GM12878 (cell line): ENCODE results near the gene CDK7. TPM values are rescaled to one million over a fixed set of nuclear protein-coding genes. Genes with fewer than 3 reads are reported as not detected.

ENCODE experiments used
- ATAC-seq: fragments of 200-7000 bp; cut with Tn5 transposase; 3 replicates; pipeline ENCODE4 v1.9.1; 2020; ENCODE audit warnings: mild to moderate bottlenecking, moderate library complexity
- BruUV-seq: library from RNA; stranded (reverse); fragments of 400-500 nt; replicated peaks from 2 replicates; lab custom pipeline; 2021; lab: Mats Ljungman, UMichigan
- CTCF ChIA-PET: fragments of 300-600 bp; sonication (Branson Sonifier 250); formaldehyde crosslinking; extraction: SDS; loops from one replicate; lab custom pipeline; 2021; ENCODE audit warnings: inconsistent platforms; lab: Yijun Ruan, JAX
- POLR2A ChIA-PET: fragments of 350-600 bp; formaldehyde crosslinking; extraction: SDS; loops from one replicate; lab custom pipeline; 2021; ENCODE audit warnings: inconsistent platforms; lab: Charles Lee
- RAD21 ChIA-PET: fragments of 300-600 bp; sonication (Branson Sonifier 250); formaldehyde crosslinking; loops from one replicate; lab custom pipeline; 2023; ENCODE audit warnings: antibody characterized with exemption; ENCODE audit not compliant: unreplicated experiment; lab: Charles Lee
- SMC1A ChIA-PET: fragments of 300-600 bp; sonication (Branson Sonifier 250); formaldehyde crosslinking; loops from one replicate; lab custom pipeline; 2023; ENCODE audit not compliant: unreplicated experiment, uncharacterized antibody; lab: Charles Lee
- DNase-seq: peaks from one replicate; pipeline ENCODE4 v3.0.0-alpha.2; 2011; ENCODE audit warnings: low read depth, low spot score
- FAIRE-seq: peaks from 3 replicates; lab custom pipeline; 2011; peaks lifted over from hg19 to GRCh38; lab: Jason Lieb, UNC
- H2AFZ ChIP-seq: 2 replicates; pipeline ENCODE4 v1.6.0; 2011; ENCODE audit warnings: low read depth, low read length, control low read depth; ENCODE audit not compliant: control insufficient read depth
- H3K27ac ChIP-seq: 2 replicates; pipeline ENCODE4 v1.5.1; 2011; ENCODE audit warnings: control low read depth; ENCODE audit not compliant: control insufficient read depth, insufficient read depth
- H3K27me3 ChIP-seq, 2 experiments: replicated peaks in 1 of 2; 2 replicates each; pipeline versions ENCODE4 v1.6.0 to v1.6.1; 2011; ENCODE audit warnings: low read length in 1 of 2; ENCODE audit not compliant: control insufficient read depth in 2 of 2, insufficient read depth in 2 of 2
- H3K36me3 ChIP-seq, 2 experiments: 2 replicates each; pipeline ENCODE4 v1.5.1; 2011; ENCODE audit warnings: low read length in 1 of 2; ENCODE audit not compliant: control insufficient read depth in 2 of 2, insufficient read depth in 2 of 2
- H3K4me1 ChIP-seq: 2 replicates; pipeline ENCODE4 v1.6.1; 2011; ENCODE audit warnings: mild to moderate bottlenecking, low read length, moderate library complexity, mixed read lengths; ENCODE audit not compliant: control insufficient read depth, insufficient read depth
- H3K4me2 ChIP-seq: 2 replicates; pipeline ENCODE4 v1.6.0; 2011; ENCODE audit warnings: control low read depth; ENCODE audit not compliant: control insufficient read depth, insufficient read depth
- H3K4me3 ChIP-seq: fragments of 200-600 bp; sonication (generic); 2 replicates; pipeline ENCODE4 v1.5.1; 2016
- H3K79me2 ChIP-seq: 2 replicates; pipeline ENCODE4 v1.6.0; 2011; ENCODE audit warnings: low read length; ENCODE audit not compliant: control insufficient read depth, insufficient read depth
- H3K9ac ChIP-seq: 2 replicates; pipeline ENCODE4 v1.8.0; 2011; ENCODE audit warnings: low read length, control low read depth, mixed read lengths; ENCODE audit not compliant: control insufficient read depth, insufficient read depth
- H3K9me3 ChIP-seq: replicated peaks from 3 replicates; pipeline ENCODE4 v1.5.1; 2011; ENCODE audit warnings: mild to moderate bottlenecking, low read length; ENCODE audit not compliant: control insufficient read depth, insufficient read depth
- H4K20me1 ChIP-seq: 2 replicates; pipeline ENCODE4 v1.6.0; 2011; ENCODE audit not compliant: control insufficient read depth, insufficient read depth
- CBX5 ChIP-seq: sonication (generic); IDR thresholded peaks from 2 replicates; pipeline ENCODE4 v1.6.1; 2016; ENCODE audit warnings: low read depth, moderate library complexity, mild to moderate bottlenecking, inconsistent platforms
- JUND ChIP-seq: IDR thresholded peaks from 2 replicates; pipeline ENCODE4 v1.6.1; 2012; ENCODE audit warnings: low read depth, mild to moderate bottlenecking, low read length, improper control_type of control experiment, moderate library complexity
- RUNX3 ChIP-seq: IDR thresholded peaks from 2 replicates; pipeline ENCODE4 v1.6.1; 2012; ENCODE audit warnings: low read length, inconsistent platforms
- SREBF2 ChIP-seq: IDR thresholded peaks from 2 replicates; pipeline ENCODE4 v1.6.1; 2012; ENCODE audit warnings: mild to moderate bottlenecking, low read length
- STAT1 ChIP-seq: fragments of 450-650 bp; conservative IDR thresholded peaks from 2 replicates; pipeline ENCODE4 v1.6.1; 2014; ENCODE audit warnings: antibody characterized with exemption, mild to moderate bottlenecking
- TAF1 ChIP-seq: IDR thresholded peaks from 2 replicates; pipeline ENCODE4 v1.6.1; 2011; ENCODE audit warnings: mild to moderate bottlenecking, low read depth, low read length, borderline replicate concordance
- ZZZ3 ChIP-seq: IDR thresholded peaks from 2 replicates; pipeline ENCODE4 v1.6.1; 2011; ENCODE audit warnings: low read depth; ENCODE audit not compliant: control insufficient read depth, insufficient read length
- WGBS: methylation state at CpG from one replicate; pipeline ENCODE4 v1.1.6; 2016; ENCODE audit warnings: low lambda C conversion rate; ENCODE audit not compliant: insufficient replicate concordance, insufficient coverage; ENCODE audit errors: missing lambda C conversion rate; 5-methylcytosine and 5-hydroxymethylcytosine counted together
- in situ Hi-C: fragments of 300-500 bp; cut with MboI; formaldehyde crosslinking; loops from 9 replicates; pipeline ENCODE4 v1.14.3; 2018; ENCODE audit warnings: mixed read lengths
- intact Hi-C: fragments of 100-400 bp; cut with micrococcal nuclease; formaldehyde crosslinking; loops from one replicate; pipeline ENCODE4 v1.14.2; 2022; ENCODE audit not compliant: unreplicated experiment
- polyA plus RNA-seq, 11 experiments: library from polyadenylated mRNA; depleted of rRNA in 4 of 11; unstranded in 6 of 11; stranded (reverse) in 5 of 11; fragments of >200 nt; fragmentation: Nextera tagmentation in 4 of 11; fragmentation: Illumina TruSeq in 1 of 11; extraction: Ambion mirVana in 4 of 11; extraction: Trizol in 1 of 11; gene quantifications; 1 replicate in 1 of 11; 2 replicates in 10 of 11; pipeline versions ENCODE4 v1.2.1 to v1.2.3, GENCODE V29; 2011 to 2016; ENCODE audit warnings: inconsistent platforms in 2 of 11, missing spikeins in 2 of 11, low read depth in 1 of 11
- total RNA-seq, 4 experiments: library from RNA; depleted of rRNA in 3 of 4; stranded (reverse); fragments of >200 nt in 3 of 4; fragmentation: Illumina TruSeq in 1 of 4; extraction: Trizol in 1 of 4; gene quantifications; 2 replicates each; pipeline versions ENCODE4 v1.2.1 to v1.2.3, GENCODE V29; 2013 to 2021

The CDK7 gene
- total and polyA plus RNA-seq, 10 of the 15 experiments (the other 5 are each of a cell fraction or from before 2014, with no cell fraction given), result 26.0 to 93.9 (median 43.0) TPM

- SMC1A ChIA-PET, result interaction anchor here (1.3 kb wide), 1 partner anchor 10 kb away, joined by 4 read pairs; no protein-coding TSS in a partner anchor
- intact Hi-C loops (loop anchor here (5.0 to 10.0 kb wide), 2 partner anchors 126 to 147 kb away; partner anchors contain the start of genes AK6, RAD17, SLC30A5 and TAF9), in situ Hi-C loops (no loop called here)
- POLR2A ChIA-PET, result interaction anchor here (0.6 kb wide), 2 partner anchors 142 to 196 kb away, joined by 3 to 4 read pairs; no protein-coding TSS in a partner anchor
- no peaks in the 10 kb centered on the region for H3K27me3 ChIP-seq
- CTCF ChIA-PET, result interaction anchor here (1.0 kb wide), 1 partner anchor 145 kb away, joined by 4 read pairs; the partner anchor contains the start of gene SLC30A5
- RAD21 ChIA-PET, result no interaction called here
- H2AFZ ChIP-seq, result no peak overlapping the region
- no peaks in the 10 kb centered on the region; the same call in 1 of the 2 replicates for H3K4me1 ChIP-seq
- FAIRE-seq (no peak), ATAC-seq (no peak), DNase-seq (no peak)
- TF ChIP-seq ZZZ3, result no peak
- TF ChIP-seq SREBF2, result no peak
- TF ChIP-seq RUNX3, result no peak
- no peak for TF ChIP-seq TAF1
- TF ChIP-seq JUND, result no peak
- no peak for TF ChIP-seq CBX5
- no peak for TF ChIP-seq STAT1
- H3K4me3 ChIP-seq, result no peak overlapping the region
- H3K79me2 ChIP-seq, result peaks cover 30% of the 10 kb centered on the region
- H3K9me3 ChIP-seq, result no peaks in the 10 kb centered on the region; the same call in 2 of the 3 replicates
- no TSS peak for BruUV-seq
- H4K20me1 ChIP-seq, result no peaks in the 10 kb centered on the region
- no peak overlapping the region for H3K9ac ChIP-seq
- peaks cover 0 to 6% of the 10 kb centered on the region in 2 experiments; a peak in 2 of 4 replicates for H3K36me3 ChIP-seq
- 87% methylated on average over 5 of the region's 6 CpGs for WGBS
- H3K4me2 ChIP-seq, result no peak overlapping the region
- H3K27ac ChIP-seq, result no peak overlapping the region
Measured at GRCh38 chr5:69238760-69239251, 4.1 kb downstream of the CDK7 start.
